ENCODE data around the gene DHX29.

The DHX29 gene

DNA sequence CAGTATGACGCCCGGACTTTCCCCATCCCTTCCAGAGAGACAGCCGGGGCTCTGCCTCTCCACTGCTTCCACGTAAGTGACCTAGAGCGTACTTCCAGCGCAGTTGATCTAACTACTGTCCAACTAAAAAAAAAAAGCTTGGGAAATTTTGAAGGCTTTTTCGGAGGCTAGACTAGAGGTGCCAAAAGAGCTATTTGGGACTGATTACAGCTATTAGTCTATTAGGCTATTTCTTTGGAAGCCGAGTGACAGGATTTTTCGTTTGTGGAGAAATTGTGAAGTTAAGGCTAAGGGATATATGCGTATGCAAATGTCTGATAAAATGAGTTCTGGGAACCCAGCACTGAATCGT, 75.6 kb downstream of the DHX29 start:
- DNase-seq (ENCODE audit: low read depth) = no peak

DNA sequence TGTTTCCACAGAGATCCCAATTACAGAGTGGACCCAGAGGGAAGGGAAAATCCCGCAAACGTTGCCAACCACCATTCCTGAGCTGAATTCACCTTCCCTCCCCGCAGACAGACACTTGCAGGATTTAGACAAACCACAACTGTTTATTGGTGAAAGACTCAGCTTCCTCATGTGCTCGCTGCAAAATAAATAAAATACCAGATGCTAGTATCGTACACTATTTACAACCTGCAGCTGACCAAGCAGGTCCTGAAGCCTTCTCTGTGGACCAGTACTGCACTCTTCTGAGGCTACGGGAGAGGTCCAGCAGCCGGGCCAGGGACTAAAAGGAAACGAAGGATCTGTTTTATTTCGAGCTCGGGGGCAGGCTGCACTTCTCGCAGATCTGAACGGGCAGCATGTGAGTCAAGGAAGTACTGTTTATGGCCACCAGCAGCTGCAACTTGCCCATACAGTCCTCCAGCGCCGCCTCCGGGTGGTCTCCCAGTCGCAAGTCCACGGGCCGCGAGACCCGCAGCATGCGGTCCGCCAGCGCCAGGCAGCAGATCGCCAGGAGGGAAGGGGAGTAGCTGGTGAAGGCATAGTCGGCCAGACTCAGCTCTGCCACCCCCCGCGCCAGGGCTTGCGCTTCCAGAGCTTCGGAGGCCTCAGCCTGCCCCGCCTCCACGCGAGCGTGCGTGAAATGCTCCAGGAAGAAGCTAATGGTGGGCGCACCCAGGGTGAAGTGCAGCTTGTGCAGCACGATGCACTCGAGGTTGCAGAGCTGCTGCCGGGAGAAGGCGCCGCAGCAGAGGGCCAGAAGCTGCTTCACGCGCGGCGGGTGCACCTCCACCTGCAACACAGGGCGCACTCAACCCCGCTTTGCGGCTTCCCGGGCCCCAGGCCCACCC, 76.2 kb downstream of the DHX29 start:
- DNase-seq (ENCODE audit: low read depth) = no peak

DNA sequence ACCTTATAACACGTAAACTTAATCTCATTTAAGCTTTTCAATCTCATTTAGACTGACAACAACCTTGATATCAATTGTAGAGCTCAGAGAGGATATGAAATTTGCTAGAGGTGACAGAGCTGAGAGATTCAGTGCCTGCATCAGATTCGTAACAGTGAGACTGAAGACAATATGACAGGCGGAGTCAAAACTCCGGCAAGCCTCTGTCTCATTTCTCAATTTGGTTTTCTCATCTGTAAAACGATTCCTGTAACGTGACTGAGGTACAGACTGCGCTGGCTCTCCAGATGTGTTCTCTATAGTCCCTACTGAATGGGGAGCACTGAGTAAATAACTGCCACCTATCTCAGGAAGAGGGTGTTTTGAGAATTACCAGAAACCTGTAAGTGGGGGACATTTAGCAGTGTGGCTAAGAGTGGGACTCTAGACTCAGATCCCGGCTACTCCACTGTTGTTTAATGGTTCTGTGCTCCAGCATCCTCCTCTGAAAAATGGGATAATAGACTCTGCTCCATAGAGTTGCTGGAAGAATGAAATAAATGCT, 77.3 kb downstream of the DHX29 start:
- no peak for DNase-seq (ENCODE audit: low read depth)

DNA sequence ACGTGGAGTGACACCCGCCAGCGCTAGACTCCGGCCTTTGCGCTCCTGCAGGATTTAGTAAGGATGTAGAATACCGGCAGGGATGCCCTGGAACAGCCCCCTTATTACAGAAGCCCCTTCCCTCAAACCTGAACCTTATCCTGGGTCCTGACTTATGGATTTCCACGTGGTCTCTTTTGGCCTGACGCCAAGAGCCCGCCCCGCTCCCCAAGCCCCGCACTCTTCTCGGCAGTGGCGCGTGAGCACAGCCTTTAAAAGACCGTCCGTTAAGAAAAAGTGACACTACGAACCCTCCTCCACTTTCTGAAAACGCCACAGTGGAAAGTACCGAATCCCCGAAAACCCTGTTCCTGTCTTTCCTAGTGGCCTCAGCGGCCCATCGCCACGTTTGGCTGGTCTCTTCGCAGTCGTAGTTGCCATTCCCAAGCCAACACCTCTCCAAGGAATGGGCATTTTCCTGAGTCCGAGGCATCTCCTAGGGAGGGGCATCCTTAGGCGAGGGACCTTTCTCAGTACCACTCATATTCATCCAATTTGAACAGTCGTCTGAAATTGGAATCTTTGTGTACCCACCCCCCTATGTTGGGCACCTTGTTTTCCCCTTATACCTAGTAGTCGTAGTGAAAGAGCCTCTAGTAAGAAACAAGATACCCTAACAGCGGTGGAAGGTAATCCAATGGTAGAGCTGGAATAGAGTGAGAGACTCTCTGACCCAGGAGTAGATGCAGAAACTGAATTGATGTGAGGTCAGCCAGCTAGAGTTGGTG, 79.6 kb downstream of the DHX29 start:
- DNase-seq (ENCODE audit: low read depth) = no peak

DNA sequence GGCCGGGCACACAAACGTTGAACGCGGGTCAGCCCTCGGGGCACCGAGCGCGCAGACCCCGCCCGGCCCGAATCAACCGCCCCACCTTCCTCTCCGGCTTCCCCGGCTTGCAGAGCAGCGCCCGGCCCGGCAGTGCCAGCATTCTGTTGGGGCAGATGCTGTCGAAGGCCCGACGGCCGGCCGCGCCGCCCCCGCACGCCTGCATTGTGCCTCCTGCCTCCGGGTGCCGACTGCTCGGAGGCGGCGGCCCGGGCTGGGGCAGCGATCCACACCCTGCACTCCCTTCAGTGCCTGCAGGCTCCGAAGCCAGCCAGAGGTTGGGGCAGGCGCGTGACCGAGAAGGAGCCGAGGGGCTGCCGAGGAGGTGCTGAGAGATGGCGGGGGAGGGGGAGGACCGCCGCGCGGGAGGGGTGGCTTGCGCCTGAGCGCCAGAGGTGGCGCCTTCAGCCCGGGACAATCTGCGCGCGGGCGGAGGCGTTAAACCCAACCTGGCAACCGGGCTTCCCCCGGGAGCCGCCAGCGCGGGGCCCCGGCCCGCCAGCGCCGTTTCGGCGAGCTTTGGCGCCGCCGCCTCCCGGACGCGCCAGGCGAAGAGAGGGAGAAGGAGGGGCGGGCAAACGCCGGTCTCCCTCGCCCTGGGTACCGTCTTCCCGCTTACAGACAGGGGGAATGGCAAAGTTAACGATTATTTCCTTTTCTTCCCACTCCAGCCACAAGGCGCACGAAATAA, 80.4 kb downstream of the DHX29 start, which contains the start of gene MCIDAS:
MCIDAS (minus strand) TSS at position 382 of the 730 bp plus-strand sequence; CDS start at position 205, 177 bp downstream.
- peak; percentile 49 for DNase-seq (ENCODE audit: low read depth)

DNA sequence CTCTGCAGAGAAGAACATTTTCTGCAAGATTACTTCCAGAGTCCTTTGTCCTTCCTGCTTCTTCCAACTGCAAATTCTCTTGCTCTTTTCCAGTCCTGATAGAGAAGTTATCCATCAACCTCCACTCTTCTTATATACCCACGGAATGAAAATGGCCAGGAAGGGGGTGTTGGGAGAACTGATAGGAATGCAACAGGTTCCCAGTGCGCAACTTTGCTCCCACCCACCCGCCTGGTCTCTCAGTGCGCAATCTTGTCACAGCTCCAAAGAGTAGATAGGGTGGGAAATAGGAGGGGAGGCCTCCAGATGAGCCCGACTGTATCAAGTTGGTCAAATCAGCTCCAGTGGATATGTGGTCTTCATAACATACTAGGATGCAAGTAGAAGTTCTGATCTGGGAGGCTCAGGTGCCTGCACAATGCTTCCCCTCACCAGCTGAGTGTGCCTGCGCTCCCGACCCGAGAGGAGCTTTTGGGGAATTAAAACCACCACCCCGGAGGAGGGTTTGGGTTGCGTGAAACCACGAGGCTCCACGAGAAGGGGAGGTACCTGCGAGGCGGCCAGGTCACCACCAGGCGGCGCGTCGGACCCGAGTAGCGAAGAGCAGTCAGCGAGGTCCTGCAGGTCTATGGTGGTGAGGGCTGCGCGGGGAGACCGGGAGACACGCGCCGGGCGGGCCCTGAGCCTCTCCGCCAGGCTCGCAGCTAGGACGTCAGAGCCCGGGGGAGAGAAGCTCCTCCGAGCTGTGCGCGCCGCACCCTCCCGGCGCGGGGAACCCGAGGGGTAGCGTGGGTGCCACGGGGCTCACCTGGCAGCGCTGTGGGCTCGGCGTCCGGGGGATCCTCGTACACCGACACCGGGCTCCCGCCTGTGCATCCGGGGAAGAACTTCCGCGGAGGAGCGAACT, 81.2 kb downstream of the DHX29 start:
- DNase-seq (ENCODE audit: low read depth) = no peak

DNA sequence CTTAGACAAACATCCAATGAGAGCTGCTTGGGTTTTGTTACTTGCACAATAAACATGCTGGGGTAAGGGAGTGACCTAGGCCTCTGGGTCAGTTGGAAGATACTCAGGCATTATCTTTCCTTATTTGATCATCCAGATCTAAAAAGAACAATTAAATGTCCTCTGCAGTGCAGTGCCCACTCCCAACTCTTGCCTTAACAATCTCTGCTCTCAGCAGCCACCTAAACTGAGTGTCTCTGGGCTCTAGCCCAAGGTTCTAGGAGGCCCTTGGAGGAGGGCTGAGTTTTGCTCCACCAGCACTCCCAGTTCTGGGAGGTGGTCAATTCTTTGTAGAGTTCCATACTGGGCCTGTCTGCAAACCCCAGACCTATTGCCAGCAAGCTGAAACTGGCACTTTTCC, 82.1 kb downstream of the DHX29 start:
- no peak for DNase-seq (ENCODE audit: low read depth)

DNA sequence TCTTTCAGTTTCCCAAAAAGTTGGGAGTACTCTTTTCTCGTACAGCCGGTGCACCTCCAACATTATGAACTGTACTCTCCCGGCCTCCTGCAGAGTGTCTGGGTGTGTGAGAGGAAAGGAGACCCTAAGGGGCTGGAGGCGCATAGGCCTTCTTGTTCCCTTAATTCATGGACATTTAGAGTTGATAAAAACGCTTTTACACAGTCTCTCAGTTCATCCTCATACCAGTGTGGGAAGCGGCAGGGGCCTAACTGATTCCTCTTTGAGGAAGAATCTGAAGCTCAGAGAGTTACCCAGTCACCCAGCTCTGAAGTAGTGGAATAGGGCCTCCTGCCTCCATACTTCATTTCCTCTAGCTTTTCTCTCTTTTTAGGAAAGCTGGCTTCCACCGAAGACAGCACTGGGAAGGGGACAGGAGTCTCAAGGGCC, 83.7 kb downstream of the DHX29 start:
- no peak for DNase-seq (ENCODE audit: low read depth)

DNA sequence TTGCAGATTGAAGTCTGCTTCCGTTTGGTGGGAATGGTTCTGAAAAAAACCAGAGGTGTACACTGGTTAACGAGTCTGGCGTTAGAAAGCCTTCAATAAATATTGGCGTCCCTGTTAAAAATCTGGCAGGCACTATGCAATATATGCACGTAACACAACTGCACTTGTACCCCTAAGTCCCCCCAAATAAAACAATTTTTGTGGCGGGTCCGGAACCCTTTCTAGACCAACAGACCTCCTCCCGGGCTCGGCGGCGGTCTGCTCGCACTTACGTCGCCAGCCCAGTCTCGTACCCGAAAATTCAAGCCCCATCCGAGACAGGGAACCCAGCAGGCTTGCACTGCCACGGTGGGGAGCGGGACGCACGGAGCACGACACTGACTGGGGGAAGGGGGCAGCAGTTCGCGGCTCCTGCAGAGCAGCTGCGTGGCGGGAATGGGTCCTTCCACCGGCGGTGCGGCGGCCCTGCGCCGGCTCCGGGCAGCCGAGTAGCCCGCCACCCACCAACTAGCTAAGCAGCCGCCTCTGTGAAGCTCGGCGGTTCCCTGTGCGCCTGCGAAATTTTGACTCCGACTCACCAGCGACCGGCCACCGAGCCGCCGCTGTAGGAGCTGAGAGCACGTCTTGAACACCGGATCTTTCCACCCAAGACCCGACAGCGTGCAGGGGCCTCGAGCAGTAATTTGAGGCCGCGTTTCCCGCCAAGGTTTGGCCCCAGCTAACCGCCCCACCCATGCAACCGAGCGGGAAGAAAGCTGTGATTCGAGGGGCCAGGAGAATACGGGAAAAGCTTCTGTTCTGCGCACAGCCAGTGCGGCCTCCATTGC, 84.3 kb downstream of the DHX29 start:
- no peak for DNase-seq (ENCODE audit: low read depth)

DNA sequence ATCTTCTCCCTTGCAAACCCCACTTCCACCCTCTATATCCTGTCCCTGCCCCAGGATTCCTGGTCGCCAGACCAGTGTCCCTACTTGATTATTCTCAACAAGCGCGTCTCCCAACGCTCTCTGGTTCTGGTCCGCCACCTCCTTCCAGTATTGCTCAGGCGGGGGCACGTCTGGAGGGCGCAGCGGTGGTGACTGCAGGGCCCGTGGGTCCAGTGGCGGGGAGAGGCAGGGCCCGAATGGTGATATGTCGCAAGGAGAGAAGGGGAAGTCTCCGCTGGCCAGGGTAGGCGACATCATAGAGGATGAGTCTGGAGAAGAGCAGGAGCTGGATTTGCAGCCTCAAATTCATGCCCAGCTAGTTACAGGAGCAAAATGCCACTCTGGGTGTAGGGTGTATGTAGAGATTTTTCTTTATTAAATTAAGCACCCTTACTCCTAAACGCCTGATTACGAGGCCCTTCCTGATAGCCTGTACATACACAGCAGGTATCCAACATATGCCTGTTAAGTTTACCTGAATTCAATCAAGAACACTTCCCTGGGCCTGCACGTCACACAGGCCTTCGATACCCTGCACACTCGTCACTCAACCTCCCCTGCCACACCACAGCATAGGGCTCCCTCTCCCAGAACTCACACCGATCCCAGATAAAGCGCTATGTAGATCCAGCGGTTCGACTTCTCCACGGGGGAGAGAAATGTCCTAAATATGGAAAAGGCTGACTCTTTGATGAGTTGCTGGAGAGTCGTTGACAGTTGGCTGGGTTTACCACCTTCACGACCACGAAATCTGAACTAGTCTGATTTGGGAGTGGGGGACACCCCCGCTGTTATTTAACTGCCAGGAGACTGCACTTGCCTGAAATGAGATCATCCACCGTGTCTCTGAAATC, 85.2 kb downstream of the DHX29 start:
- DNase-seq (ENCODE audit: low read depth) = no peak

DNA sequence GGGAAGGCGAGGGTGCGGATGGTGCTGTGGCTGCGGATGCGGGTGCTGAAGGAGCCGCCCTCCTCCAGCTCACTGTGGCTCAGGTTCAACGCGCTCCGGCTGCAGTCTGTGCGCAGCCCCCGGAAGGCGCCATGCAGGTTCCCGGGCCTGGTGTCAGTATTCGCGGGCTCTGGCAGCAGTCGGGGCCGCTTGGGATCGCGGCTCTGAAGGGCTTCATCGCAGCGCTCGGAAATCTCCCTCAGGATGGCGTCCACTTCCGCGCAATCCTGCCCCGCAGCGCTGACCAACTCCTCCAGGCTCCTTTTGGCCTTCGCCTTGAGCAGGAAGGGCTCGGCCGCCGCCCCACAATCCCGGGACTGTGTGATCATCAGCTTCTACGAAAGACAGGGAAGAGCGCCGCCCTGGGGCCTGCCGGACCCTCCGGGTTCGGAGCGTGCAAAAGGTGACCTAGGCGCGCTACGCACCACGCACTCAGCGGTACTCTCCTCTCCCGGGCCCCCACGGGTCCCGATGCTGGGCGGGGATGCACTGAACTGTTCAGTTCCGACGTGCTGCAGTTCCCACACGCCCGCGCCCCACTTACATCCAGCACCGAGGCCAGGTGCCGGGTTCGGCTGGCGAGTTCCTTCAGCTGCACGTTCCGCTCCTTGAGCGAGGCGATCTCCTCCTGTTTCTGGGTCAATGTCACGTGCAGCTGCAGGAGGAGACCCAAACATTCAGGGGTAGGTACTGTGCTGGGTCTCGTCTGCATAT, 86.9 kb downstream of the DHX29 start:
- DNase-seq (ENCODE audit: low read depth) = no peak

DNA sequence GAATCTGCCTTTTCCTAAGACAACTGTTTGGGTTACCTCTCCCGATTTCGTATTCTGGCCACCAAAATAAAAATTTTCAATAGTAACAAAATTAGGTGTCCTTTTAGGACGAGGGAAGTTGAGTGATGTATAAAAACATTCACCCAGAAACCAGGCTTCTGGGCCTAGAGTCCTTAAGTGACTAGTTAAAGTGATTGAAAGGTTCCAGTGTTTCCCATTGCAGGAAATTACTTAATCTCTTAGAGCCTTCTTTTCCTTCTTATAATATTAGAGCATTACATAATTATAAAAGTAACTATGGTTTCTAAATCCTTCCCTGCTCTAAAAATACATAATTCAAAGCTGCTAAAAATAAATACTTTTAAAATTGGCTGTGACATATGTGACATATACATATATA, 87.7 kb downstream of the DHX29 start:
- no peak for DNase-seq (ENCODE audit: low read depth)

DNA sequence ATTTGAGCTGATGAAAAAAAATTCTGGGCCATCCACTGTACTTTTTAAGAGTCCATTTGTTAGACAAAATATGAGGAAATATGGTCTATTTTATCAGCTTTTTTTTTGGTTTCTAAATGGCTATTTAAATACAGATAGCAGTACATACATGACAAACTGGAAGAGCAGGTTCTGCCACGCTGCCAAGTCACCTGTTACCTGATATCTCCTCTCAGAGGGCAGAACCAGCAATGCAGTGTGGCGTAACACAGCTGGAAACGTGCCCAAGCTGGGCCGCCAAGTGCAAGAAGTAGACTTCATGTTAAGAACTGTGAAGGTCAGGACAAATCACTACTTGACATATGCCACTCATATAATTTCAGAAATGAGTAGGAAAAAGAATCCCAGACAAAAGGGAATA, 88.5 kb downstream of the DHX29 start:
- DNase-seq (ENCODE audit: low read depth) = no peak

DNA sequence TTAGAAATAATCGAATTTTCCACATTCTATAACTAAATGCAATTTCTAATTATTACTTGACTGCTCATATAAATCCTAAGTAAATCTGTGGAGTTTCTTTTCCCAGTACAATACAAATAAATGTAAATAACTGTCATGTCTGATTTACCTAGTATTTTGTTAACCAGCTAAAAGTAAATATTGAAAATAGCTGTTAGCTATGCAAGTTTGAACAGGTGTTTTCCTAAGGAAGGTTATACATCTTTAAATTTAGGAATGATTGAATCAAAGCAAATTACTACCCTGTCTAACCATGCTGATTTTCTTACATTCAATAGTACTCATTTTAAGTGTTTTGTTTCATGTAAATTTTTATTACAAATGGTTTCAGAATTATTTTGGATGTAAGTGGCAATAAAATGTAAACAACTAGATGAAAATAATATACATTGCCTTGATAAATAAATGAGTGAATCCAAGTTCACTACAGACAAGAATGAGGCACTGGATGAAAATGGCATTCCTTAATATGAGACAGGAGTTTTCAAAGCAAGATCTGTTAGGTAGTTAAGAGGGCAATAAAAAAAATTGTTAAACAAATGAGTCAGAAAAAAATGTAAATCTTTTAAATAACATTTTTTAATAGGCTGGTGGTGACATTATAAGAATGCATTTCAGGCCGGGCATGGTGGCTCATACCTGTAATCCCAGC, 96.2 kb downstream of the DHX29 start:
- no peak for DNase-seq (ENCODE audit: low read depth)

Data from stimulated activated CD8-positive, alpha-beta memory T cell treated with anti-CD3 and anti-CD28 coated beads, Interleukin-12 subunit alpha, Interleukin-12 subunit beta, amount 100 ng/mL, for 4 hours (primary cell).